ENCODE measurements around the gene PTPN14.

The PTPN14 gene

DNA sequence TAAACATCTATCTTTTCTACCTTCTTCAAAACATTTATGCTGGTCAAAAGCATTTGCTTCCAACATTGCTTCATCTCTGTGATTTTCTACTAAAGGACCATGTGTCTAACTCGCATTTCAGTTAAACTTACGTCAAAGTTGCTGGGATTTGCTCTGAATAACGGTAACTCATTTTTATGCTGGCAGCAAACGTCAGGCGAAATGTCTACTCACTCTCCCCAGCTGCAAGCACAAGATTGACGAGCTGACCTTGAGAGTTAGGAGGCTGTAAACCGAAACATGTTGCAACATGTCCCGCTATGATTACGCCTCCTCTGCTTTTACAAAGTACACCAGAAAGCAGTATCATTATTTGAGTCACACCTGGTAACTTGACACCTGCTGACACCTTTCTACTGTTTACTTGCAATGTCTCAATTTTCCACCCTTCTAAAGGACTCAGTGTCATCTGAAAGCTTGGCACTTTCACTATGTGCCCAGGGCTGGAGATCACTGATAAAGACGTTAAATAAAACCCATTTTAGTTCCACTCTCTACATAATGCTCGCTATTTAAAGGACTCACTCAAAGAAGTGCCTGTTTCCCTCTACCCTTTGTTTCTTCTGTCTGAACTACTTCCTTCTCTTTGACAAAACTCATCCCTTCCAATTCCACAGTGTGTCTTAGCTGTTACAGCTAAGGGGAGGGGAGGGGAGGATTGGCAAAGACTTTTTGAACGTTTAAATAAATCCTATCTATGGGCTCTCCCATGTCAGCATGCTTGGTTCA, 111.9 kb downstream of the PTPN14 start (continued):
- TF ChIP-seq ZNF621 (tag by site-specific recombination; IDR thresholded peaks at IDR 0.05) (no peak), ZNF645 (tag by site-specific recombination; IDR thresholded peaks at IDR 0.05) (peak; percentile 43; the same call in 1 of the 2 replicates), HOXA7 (CRISPR knock-in tag; IDR thresholded peaks at IDR 0.05; ENCODE audit: borderline replicate concordance) (no peak), ZXDB (tag by site-specific recombination; IDR thresholded peaks at IDR 0.05) (peak; percentile 94), GLIS2 (tag by site-specific recombination; IDR thresholded peaks at IDR 0.05) (no peak), ZNF223 (tag by site-specific recombination; IDR thresholded peaks at IDR 0.05) (no peak), ZNF37A (tag by site-specific recombination; IDR thresholded peaks at IDR 0.05) (no peak), ZNF426 (tag by site-specific recombination; IDR thresholded peaks at IDR 0.05) (no peak), RBAK (tag by site-specific recombination; IDR thresholded peaks at IDR 0.05) (no peak), KLF8 (tag by site-specific recombination; IDR thresholded peaks at IDR 0.05) (peak; percentile 98), WT1 (tag by site-specific recombination; IDR thresholded peaks at IDR 0.05) (peak; percentile 92), ZNF10 (tag by site-specific recombination; IDR thresholded peaks at IDR 0.05) (0 out of 2 replicates have a peak, but pooled peaks have one; percentile 53), ZEB2 (tag by site-specific recombination; IDR thresholded peaks at IDR 0.05) (peak; percentile 100), ZBTB48 (tag by site-specific recombination; IDR thresholded peaks at IDR 0.05) (no peak), FEZF1 (tag by site-specific recombination; IDR thresholded peaks at IDR 0.05) (peak; percentile 92), ZNF560 (tag by site-specific recombination; IDR thresholded peaks at IDR 0.05; ENCODE audit: borderline replicate concordance) (no peak), ZNF704 (tag by site-specific recombination; IDR thresholded peaks at IDR 0.05) (no peak), MEIS1 (CRISPR knock-in tag; IDR thresholded peaks at IDR 0.05; ENCODE audit: borderline replicate concordance) (no peak), ZNF571 (tag by site-specific recombination; IDR thresholded peaks at IDR 0.05) (no peak), ZBTB1 (tag by site-specific recombination; IDR thresholded peaks at IDR 0.05) (peak; percentile 99), ZNF169 (tag by site-specific recombination; IDR thresholded peaks at IDR 0.05) (no peak), ZNF747 (tag by site-specific recombination; IDR thresholded peaks at IDR 0.05) (no peak), ZBTB17 (tag by site-specific recombination; IDR thresholded peaks at IDR 0.05) (peak; percentile 97), ZFHX2 (tag by site-specific recombination; conservative IDR thresholded peaks at IDR 0.05) (peak; percentile 69), ZNF362 (tag by site-specific recombination; IDR thresholded peaks at IDR 0.05) (peak; percentile 83), TRIM28 (IDR thresholded peaks at IDR 0.05; ENCODE audit: borderline replicate concordance, low read length) (peak; percentile 96), MZF1 (tag by site-specific recombination; IDR thresholded peaks at IDR 0.05; ENCODE audit: borderline replicate concordance) (peak; percentile 68), ZNF394 (tag by site-specific recombination; IDR thresholded peaks at IDR 0.05; ENCODE audit: borderline replicate concordance) (peak; percentile 73; the same call in 1 of the 2 replicates)
- TF ChIP-seq, protein P1, sequence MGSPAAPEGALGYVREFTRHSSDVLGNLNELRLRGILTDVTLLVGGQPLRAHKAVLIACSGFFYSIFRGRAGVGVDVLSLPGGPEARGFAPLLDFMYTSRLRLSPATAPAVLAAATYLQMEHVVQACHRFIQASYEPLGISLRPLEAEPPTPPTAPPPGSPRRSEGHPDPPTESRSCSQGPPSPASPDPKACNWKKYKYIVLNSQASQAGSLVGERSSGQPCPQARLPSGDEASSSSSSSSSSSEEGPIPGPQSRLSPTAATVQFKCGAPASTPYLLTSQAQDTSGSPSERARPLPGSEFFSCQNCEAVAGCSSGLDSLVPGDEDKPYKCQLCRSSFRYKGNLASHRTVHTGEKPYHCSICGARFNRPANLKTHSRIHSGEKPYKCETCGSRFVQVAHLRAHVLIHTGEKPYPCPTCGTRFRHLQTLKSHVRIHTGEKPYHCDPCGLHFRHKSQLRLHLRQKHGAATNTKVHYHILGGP (tag by site-specific recombination; IDR thresholded peaks at IDR 0.05): peak; percentile 84
- TF ChIP-seq, protein P2, sequence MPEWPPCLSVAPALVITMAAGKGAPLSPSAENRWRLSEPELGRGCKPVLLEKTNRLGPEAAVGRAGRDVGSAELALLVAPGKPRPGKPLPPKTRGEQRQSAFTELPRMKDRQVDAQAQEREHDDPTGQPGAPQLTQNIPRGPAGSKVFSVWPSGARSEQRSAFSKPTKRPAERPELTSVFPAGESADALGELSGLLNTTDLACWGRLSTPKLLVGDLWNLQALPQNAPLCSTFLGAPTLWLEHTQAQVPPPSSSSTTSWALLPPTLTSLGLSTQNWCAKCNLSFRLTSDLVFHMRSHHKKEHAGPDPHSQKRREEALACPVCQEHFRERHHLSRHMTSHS (tag by site-specific recombination; IDR thresholded peaks at IDR 0.05): peak; percentile 92
- TF ChIP-seq, protein P3, sequence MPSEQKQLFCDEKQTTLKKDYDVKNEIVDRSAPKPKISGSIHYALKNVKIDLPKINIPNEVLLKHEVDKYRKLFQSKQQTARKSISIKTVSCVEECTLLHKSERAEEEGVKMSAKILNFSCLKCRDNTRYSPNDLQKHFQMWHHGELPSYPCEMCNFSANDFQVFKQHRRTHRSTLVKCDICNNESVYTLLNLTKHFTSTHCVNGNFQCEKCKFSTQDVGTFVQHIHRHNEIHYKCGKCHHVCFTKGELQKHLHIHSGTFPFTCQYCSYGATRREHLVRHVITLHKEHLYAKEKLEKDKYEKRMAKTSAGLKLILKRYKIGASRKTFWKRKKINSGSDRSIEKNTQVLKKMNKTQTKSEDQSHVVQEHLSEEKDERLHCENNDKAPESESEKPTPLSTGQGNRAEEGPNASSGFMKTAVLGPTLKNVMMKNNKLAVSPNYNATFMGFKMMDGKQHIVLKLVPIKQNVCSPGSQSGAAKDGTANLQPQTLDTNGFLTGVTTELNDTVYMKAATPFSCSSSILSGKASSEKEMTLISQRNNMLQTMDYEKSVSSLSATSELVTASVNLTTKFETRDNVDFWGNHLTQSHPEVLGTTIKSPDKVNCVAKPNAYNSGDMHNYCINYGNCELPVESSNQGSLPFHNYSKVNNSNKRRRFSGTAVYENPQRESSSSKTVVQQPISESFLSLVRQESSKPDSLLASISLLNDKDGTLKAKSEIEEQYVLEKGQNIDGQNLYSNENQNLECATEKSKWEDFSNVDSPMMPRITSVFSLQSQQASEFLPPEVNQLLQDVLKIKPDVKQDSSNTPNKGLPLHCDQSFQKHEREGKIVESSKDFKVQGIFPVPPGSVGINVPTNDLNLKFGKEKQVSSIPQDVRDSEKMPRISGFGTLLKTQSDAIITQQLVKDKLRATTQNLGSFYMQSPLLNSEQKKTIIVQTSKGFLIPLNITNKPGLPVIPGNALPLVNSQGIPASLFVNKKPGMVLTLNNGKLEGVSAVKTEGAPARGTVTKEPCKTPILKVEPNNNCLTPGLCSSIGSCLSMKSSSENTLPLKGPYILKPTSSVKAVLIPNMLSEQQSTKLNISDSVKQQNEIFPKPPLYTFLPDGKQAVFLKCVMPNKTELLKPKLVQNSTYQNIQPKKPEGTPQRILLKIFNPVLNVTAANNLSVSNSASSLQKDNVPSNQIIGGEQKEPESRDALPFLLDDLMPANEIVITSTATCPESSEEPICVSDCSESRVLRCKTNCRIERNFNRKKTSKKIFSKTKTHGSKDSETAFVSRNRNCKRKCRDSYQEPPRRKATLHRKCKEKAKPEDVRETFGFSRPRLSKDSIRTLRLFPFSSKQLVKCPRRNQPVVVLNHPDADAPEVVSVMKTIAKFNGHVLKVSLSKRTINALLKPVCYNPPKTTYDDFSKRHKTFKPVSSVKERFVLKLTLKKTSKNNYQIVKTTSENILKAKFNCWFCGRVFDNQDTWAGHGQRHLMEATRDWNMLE (tag by site-specific recombination; conservative IDR thresholded peaks at IDR 0.05; ENCODE audit: low read depth): 0 out of 2 replicates have a peak, but pooled peaks have one; percentile 49

All from HEK293 (cell line).